WERI-Rb-1 (cell line): ENCODE results near the gene NEK5.
"Not testable (repeated sequence)": the region's sequence is repeated elsewhere in the genome, so short reads cannot be mapped to it uniquely, and the experiment has no call there.

Source experiments
- DNase-seq: peaks from one replicate; pipeline ENCODE4 v3.0.0-alpha.2; 2020
- H3K27ac ChIP-seq: fragments of 250-450 bp; sonication (Bioruptor Pico); 2 replicates; pipeline ENCODE4 v1.5.1; 2020; ENCODE audit warnings: mild to moderate bottlenecking, moderate library complexity
- H3K27me3 ChIP-seq: fragments of 250-450 bp; sonication (Bioruptor Pico); 2 replicates; pipeline ENCODE4 v1.5.1; 2021; ENCODE audit warnings: mild to moderate bottlenecking, low read depth, moderate library complexity; ENCODE audit not compliant: insufficient read depth, severe bottlenecking
- H3K36me3 ChIP-seq: fragments of 250-450 bp; sonication (Bioruptor Pico); 2 replicates; pipeline ENCODE4 v1.5.1; 2020; ENCODE audit warnings: mild to moderate bottlenecking, moderate library complexity
- H3K4me3 ChIP-seq: 2 replicates; pipeline ENCODE4 v1.5.1; 2011; ENCODE audit warnings: low read depth, mild to moderate bottlenecking, control low read depth, low read length
- H3K9me3 ChIP-seq: fragments of 250-450 bp; sonication (Bioruptor Pico); 2 replicates; pipeline ENCODE4 v1.5.1; 2021; ENCODE audit warnings: mild to moderate bottlenecking, moderate library complexity; ENCODE audit not compliant: severe bottlenecking
- TF ChIP-seq, protein P1 (sequence below): IDR thresholded peaks from 2 replicates; pipeline ENCODE4 v1.5.1; 2011; ENCODE audit warnings: low read depth, mild to moderate bottlenecking, control low read depth, inconsistent platforms, low read length

Gene NEK5

GRCh38 chr13:52112591-52112990 lies 16.3 kb downstream of the NEK5 start:
- Histone ChIP-seq H3K27me3 (no peaks in the 10 kb centered on the region), H3K9me3 (no peaks in the 10 kb centered on the region), H3K36me3 (no peaks in the 10 kb centered on the region), H3K27ac (no peak overlapping the region), H3K4me3 (no peak overlapping the region)
- no peak for DNase-seq
- TF ChIP-seq, protein P1, sequence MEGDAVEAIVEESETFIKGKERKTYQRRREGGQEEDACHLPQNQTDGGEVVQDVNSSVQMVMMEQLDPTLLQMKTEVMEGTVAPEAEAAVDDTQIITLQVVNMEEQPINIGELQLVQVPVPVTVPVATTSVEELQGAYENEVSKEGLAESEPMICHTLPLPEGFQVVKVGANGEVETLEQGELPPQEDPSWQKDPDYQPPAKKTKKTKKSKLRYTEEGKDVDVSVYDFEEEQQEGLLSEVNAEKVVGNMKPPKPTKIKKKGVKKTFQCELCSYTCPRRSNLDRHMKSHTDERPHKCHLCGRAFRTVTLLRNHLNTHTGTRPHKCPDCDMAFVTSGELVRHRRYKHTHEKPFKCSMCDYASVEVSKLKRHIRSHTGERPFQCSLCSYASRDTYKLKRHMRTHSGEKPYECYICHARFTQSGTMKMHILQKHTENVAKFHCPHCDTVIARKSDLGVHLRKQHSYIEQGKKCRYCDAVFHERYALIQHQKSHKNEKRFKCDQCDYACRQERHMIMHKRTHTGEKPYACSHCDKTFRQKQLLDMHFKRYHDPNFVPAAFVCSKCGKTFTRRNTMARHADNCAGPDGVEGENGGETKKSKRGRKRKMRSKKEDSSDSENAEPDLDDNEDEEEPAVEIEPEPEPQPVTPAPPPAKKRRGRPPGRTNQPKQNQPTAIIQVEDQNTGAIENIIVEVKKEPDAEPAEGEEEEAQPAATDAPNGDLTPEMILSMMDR: no peak

DNA sequence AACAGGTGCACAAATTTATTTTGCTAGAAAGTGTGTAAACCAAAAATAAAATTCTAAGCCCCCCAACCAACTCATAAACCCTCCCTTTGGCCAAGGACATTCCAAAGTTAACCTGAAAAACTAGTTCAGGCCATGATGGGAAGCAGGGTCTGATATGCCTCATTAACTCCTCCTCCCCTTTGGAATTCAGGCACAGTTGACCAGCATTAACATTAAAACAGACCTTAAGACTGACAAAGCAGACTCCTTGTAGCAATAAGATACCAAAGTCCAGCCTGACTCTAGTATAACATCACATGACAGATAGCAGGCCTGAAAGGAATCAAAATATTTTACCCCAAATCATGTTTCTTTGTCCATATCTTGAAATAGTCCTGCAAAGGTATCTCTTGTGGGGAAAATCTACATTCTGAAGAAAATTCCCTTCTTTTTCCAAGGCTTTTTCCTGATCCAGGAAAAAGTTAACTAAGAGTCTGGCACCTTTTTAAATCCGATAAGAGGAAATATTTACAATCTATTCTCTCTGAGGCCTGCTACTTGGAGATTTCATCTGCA lies 19.7 kb downstream of the NEK5 start:
- Histone ChIP-seq H3K27ac (no peak overlapping the region), H3K27me3 (no peaks in the 10 kb centered on the region), H3K9me3 (no peaks in the 10 kb centered on the region), H3K36me3 (no peaks in the 10 kb centered on the region), H3K4me3 (no peak overlapping the region)
- no peak for DNase-seq
- TF ChIP-seq, protein P1: no peak

GRCh38 chr13:52105841-52106240 lies 23.0 kb downstream of the NEK5 start:
- Histone ChIP-seq H3K9me3 (no peaks in the 10 kb centered on the region), H3K27me3 (no peaks in the 10 kb centered on the region), H3K4me3 (no peak overlapping the region), H3K27ac (no peak overlapping the region), H3K36me3 (no peaks in the 10 kb centered on the region)
- TF ChIP-seq, protein P1: no peak
- DNase-seq: no peak

DNA sequence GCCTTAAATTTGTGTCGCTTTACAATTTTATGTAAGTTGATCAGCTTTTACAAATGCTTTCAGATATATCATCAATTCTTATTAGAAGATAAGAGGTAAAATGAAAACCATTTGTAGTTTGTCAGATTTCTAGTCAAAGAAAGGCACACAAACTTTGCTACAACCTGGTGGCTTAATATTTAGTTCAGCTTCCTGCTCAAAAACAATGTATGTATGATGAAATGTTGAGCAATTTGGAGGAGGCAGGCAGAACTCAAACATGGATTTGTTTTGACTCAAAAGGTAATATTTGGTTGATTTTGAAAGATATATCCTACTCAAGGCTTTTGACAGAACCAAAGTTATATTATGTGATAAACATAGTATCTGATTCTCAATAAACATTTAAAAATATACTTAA lies 24.2 kb downstream of the NEK5 start:
- H3K36me3 ChIP-seq: no peaks in the 10 kb centered on the region
- TF ChIP-seq, protein P1: no peak

DNA sequence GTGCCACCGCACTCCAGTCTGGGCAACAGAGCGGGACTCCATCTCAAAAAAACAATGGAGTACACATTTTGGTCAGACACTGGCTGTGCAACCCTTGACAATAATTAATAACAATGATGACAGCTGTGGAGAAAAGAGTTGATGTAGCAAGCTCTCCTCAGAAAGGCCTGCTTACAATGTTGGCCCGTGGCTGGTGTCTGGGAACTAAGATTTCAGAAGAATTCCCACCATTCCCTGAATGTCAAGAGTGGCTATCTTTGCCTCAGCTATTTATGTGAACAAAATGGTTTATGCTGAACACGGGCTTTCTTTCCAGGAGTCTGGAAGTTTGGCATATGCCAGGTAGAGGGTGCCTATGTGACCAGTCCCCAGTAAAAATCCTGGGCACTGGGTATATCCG lies 25.5 kb downstream of the NEK5 start:
- no peaks in the 10 kb centered on the region for H3K9me3 ChIP-seq
- DNase-seq: no peak
- H3K36me3 ChIP-seq: no peaks in the 10 kb centered on the region
- no peak overlapping the region for H3K4me3 ChIP-seq
- H3K27ac ChIP-seq: no peak overlapping the region
- TF ChIP-seq, protein P1: no peak
- no peaks in the 10 kb centered on the region for H3K27me3 ChIP-seq

More for the DNA sequence above, 24.2 kb downstream of the NEK5 start:
- no peaks in the 10 kb centered on the region for H3K9me3 ChIP-seq
- H3K27ac ChIP-seq: no peak overlapping the region
- DNase-seq: no peak
- H3K27me3 ChIP-seq: no peaks in the 10 kb centered on the region
- no peak overlapping the region for H3K4me3 ChIP-seq

DNA sequence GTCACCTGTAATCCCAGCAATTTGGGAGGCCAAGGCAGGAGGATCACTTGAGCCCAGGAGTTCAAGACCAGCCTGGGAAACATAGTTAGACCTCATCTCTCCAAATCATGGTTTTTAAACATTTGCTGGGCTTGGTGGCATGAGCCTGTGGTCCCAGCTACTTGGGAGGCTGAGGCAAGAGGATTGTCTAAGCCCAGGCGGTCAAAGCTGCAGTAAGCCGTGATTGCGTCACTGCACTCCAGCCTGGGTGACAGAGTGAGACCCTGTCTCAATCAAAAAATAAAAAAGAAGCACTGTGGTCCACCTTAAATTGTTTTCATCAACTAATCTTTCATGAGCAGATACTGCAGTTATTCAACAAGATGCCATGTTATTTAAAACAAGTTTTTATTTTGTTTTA lies 26.4 kb downstream of the NEK5 start:
- not testable (repeated sequence) for H3K9me3 ChIP-seq, H3K4me3 ChIP-seq, H3K36me3 ChIP-seq, H3K27me3 ChIP-seq, H3K27ac ChIP-seq, DNase-seq
